Measurements from ENCODE around the gene ITIH4. TPM values are rescaled to one million over a fixed set of nuclear protein-coding genes. Genes with fewer than 3 reads are reported as not detected.

Gene ITIH4
- total and polyA plus RNA-seq, 4 donors = 25.0 to 368 (median 72.1) TPM

GRCh38 chr3:52839892-52840545 is 9.5 kb upstream of the ITIH4 start:
- H3K27ac ChIP-seq (ENCODE audit: low read depth in 1 of 2, low read length in 2 of 2) = no peak overlapping the region
- no peaks in the 10 kb centered on the region for H3K27me3 ChIP-seq (ENCODE audit: control insufficient read depth in 1 of 2, insufficient read depth in 2 of 2, low read length in 1 of 2)
- 88 to 89% methylated on average over 23 of the region's 23 CpGs for WGBS, 2 donors
- no peaks in the 10 kb centered on the region for H3K9me3 ChIP-seq (ENCODE audit: control insufficient read depth, low read length)
- peaks cover 2 to 6% of the 10 kb centered on the region in 2 donors for H3K4me1 ChIP-seq (ENCODE audit: control insufficient read depth in 1 of 2, insufficient read depth in 2 of 2, low read length in 2 of 2)
- DNase-seq (peak in 1 of 2 donors; percentile 60), ATAC-seq (ENCODE audit: low FRiP score) (no peak)
- H3K4me3 ChIP-seq (ENCODE audit: low read length in 2 of 2) = no peak overlapping the region
- intact Hi-C loops (cut with DNase I) = no loop called here
- H3K36me3 ChIP-seq (ENCODE audit: control insufficient read depth in 1 of 2, insufficient read depth in 2 of 2, low read length in 1 of 2) = peaks cover 0 to 3% of the 10 kb centered on the region in 2 donors

DNA sequence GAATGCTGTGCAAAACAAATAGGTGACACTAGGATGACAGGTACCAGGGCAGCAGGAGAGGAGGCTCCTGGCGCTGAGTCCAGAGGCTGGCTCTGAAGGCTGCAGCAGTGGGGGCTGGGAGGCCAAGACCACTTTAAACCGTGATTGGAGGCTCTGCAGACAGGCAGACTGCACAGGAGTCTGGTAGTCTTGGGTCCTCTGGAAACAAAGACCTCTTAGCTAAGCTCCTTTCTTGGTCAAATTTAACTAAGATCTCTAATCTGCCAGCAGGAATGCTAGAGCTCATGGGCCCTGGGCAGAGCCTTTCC is 8.8 kb upstream of the ITIH4 start:
- 63 to 77% methylated on average over 2 of the region's 2 CpGs for WGBS, 2 donors
- intact Hi-C loops (cut with DNase I) = no loop called here
- H3K4me1 ChIP-seq (ENCODE audit: control insufficient read depth in 1 of 2, insufficient read depth in 2 of 2, low read length in 2 of 2) = peaks cover 2 to 6% of the 10 kb centered on the region in 2 donors
- peaks cover 0 to 3% of the 10 kb centered on the region in 2 donors for H3K36me3 ChIP-seq (ENCODE audit: control insufficient read depth in 1 of 2, insufficient read depth in 2 of 2, low read length in 1 of 2)
- no peak overlapping the region for H3K4me3 ChIP-seq (ENCODE audit: low read length in 2 of 2)
- H3K27ac ChIP-seq (ENCODE audit: low read depth in 1 of 2, low read length in 2 of 2) = no peak overlapping the region
- no peaks in the 10 kb centered on the region for H3K27me3 ChIP-seq (ENCODE audit: control insufficient read depth in 1 of 2, insufficient read depth in 2 of 2, low read length in 1 of 2)
- ATAC-seq (ENCODE audit: low FRiP score) = no peak
- no peaks in the 10 kb centered on the region for H3K9me3 ChIP-seq (ENCODE audit: control insufficient read depth, low read length)
- no peak for DNase-seq

DNA sequence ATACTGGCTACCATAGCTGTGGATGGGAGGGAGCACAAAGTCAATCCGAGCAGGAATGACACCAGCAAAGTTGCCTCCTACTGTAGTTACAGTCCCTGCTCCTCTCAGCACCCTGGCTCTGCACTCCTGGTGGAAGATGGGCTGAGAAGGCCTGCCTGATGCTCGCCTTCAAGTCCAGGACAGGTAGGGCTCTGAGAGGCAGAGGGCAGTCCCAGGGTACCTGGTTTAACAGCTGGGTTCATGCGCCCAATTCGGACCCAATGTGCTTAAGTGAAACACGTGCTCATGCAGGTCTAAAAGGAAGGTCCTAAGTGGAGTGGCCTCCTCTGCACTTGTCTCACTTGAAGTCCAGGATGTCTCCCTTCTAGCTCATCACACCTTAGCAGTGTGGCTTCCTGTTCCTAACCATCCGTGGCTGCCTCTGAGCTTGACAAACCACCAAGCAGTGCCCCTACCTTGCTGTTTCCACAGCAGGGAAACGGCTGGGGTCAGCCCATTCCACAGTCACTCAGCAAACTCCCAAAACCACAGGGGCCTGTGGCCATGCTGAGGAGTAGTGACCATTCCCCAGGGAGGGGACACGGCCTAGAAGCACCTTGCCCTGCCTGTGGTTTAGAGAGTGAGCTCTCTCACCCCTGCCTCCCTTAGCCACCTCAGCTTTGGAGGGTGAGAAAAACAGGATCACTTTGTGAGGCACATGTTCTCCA is 8.2 kb upstream of the ITIH4 start:
- no peaks in the 10 kb centered on the region for H3K27me3 ChIP-seq (ENCODE audit: control insufficient read depth in 1 of 2, insufficient read depth in 2 of 2, low read length in 1 of 2)
- no peak for ATAC-seq (ENCODE audit: low FRiP score)
- peaks cover under 1 to 2% of the 10 kb centered on the region in 2 donors for H3K4me1 ChIP-seq (ENCODE audit: control insufficient read depth in 1 of 2, insufficient read depth in 2 of 2, low read length in 2 of 2)
- intact Hi-C loops (cut with DNase I) = no loop called here
- no peak overlapping the region for H3K27ac ChIP-seq (ENCODE audit: low read depth in 1 of 2, low read length in 2 of 2)
- peak in 1 of 2 donors; percentile 32 for DNase-seq
- WGBS, 2 donors = 85 to 91% methylated on average over 8 of the region's 8 CpGs
- no peaks in the 10 kb centered on the region for H3K9me3 ChIP-seq (ENCODE audit: control insufficient read depth, low read length)
- peaks cover 0 to 3% of the 10 kb centered on the region in 2 donors for H3K36me3 ChIP-seq (ENCODE audit: control insufficient read depth in 1 of 2, insufficient read depth in 2 of 2, low read length in 1 of 2)
- no peak overlapping the region for H3K4me3 ChIP-seq (ENCODE audit: low read length in 2 of 2)

GRCh38 chr3:52836986-52837385 is 6.5 kb upstream of the ITIH4 start:
- Histone ChIP-seq H3K27me3 (ENCODE audit: control insufficient read depth in 1 of 2, insufficient read depth in 2 of 2, low read length in 1 of 2) (no peaks in the 10 kb centered on the region), H3K4me3 (ENCODE audit: low read length in 2 of 2) (no peak overlapping the region), H3K4me1 (ENCODE audit: control insufficient read depth in 1 of 2, insufficient read depth in 2 of 2, low read length in 2 of 2) (peaks cover 0 to 2% of the 10 kb centered on the region in 2 donors), H3K9me3 (ENCODE audit: control insufficient read depth, low read length) (no peaks in the 10 kb centered on the region), H3K36me3 (ENCODE audit: control insufficient read depth in 1 of 2, insufficient read depth in 2 of 2, low read length in 1 of 2) (peaks cover 0 to 1% of the 10 kb centered on the region in 2 donors), H3K27ac (ENCODE audit: low read depth in 1 of 2, low read length in 2 of 2) (no peak overlapping the region)
- intact Hi-C loops (cut with DNase I) = no loop called here
- WGBS, 2 donors = 23 to 30% methylated on average over 4 of the region's 4 CpGs
- peak in 1 of 2 donors; percentile 47 for DNase-seq
- ATAC-seq (ENCODE audit: low FRiP score) = no peak

DNA sequence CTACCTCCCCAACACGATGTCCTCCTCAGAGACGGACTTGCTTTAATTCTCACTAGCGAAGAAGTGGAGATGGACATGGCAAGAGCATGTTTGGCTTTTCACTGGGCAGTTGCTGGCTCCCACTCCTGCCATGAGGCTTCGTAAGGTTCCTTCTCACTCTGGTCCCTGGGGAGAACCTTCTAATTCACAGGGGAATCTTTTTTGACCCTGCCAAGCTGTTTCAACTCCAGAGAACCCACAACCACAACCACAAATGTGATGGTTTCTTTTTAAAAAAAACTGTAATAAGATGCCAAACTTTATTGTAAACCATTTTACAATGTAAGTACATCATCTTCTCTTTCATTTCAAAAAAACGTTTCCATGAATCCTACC is 6.0 kb upstream of the ITIH4 start:
- Histone ChIP-seq H3K36me3 (ENCODE audit: control insufficient read depth in 1 of 2, insufficient read depth in 2 of 2, low read length in 1 of 2) (peaks cover 0 to 1% of the 10 kb centered on the region in 2 donors), H3K27me3 (ENCODE audit: control insufficient read depth in 1 of 2, insufficient read depth in 2 of 2, low read length in 1 of 2) (no peaks in the 10 kb centered on the region), H3K4me3 (ENCODE audit: low read length in 2 of 2) (no peak overlapping the region), H3K27ac (ENCODE audit: low read depth in 1 of 2, low read length in 2 of 2) (no peak overlapping the region), H3K4me1 (ENCODE audit: control insufficient read depth in 1 of 2, insufficient read depth in 2 of 2, low read length in 2 of 2) (peaks cover 0 to 2% of the 10 kb centered on the region in 2 donors), H3K9me3 (ENCODE audit: control insufficient read depth, low read length) (no peaks in the 10 kb centered on the region)
- intact Hi-C loops (cut with DNase I) = no loop called here
- DNase-seq = no peak
- ATAC-seq (ENCODE audit: low FRiP score) = no peak
- 41 to 50% methylated on average over 5 of the region's 5 CpGs for WGBS, 2 donors

GRCh38 chr3:52835766-52836470 is 5.4 kb upstream of the ITIH4 start:
- Histone ChIP-seq H3K36me3 (ENCODE audit: control insufficient read depth in 1 of 2, insufficient read depth in 2 of 2, low read length in 1 of 2) (peaks cover 0 to 1% of the 10 kb centered on the region in 2 donors), H3K4me3 (ENCODE audit: low read length in 2 of 2) (no peak overlapping the region), H3K4me1 (ENCODE audit: control insufficient read depth in 1 of 2, insufficient read depth in 2 of 2, low read length in 2 of 2) (peaks cover 2 to 3% of the 10 kb centered on the region in 2 donors), H3K27me3 (ENCODE audit: control insufficient read depth in 1 of 2, insufficient read depth in 2 of 2, low read length in 1 of 2) (no peaks in the 10 kb centered on the region), H3K27ac (ENCODE audit: low read depth in 1 of 2, low read length in 2 of 2) (peak overlapping the region in 1 of 2 donors; percentile 25), H3K9me3 (ENCODE audit: control insufficient read depth, low read length) (no peaks in the 10 kb centered on the region)
- WGBS, 2 donors = 78 to 79% methylated on average over 8 of the region's 8 CpGs
- ATAC-seq (ENCODE audit: low FRiP score) (no peak), DNase-seq (peak in 1 of 2 donors; percentile 44)
- intact Hi-C loops (cut with DNase I) = no loop called here

DNA sequence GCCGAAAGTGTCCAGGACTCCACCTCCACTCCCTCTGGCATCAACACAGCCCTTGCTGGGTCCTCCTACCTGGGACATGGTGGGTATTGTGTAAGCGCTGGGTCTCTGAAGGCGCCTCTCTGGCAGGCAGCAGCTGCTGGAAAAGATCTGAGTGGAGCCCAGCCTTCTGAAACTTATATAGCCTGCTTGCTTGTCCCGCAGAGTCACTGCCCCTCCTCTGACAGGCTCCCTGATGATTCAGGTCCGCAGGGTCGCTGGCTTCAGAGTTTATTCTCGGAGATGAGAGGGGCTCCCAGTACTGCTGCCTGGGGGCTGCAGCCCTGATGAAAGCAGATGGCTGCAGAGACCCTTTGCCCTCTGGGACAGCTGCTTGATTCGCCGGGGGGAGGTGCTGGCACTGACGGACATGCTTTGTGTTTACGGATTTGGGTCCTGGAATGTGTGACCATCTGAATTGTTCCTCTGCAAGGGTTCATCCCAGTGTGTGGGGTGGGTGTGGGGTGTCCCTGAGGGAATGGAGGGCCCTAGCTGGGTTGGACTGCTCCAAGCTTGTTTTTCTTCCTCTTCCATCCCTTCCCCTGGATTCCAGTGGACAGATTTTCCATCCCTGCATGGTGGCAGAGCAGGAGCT is 4.5 kb upstream of the ITIH4 start, which contains the start of gene MUSTN1:
Gene MUSTN1 (minus strand): TSS at position 149 of the 631 bp plus-strand sequence. CDS start 71 bp downstream, at position 78.
- DNase-seq = peak; percentile 65 to 84
- peaks cover 0 to 1% of the 10 kb centered on the region in 2 donors for H3K36me3 ChIP-seq (ENCODE audit: control insufficient read depth in 1 of 2, insufficient read depth in 2 of 2, low read length in 1 of 2)
- H3K27ac ChIP-seq (ENCODE audit: low read depth in 1 of 2, low read length in 2 of 2) = peak within 1 kb of the TSS; percentile 25 to 29
- ATAC-seq (ENCODE audit: low FRiP score) = peak; percentile 60
- no peak within 1 kb of the TSS for H3K4me3 ChIP-seq (ENCODE audit: low read length in 2 of 2)
- H3K27me3 ChIP-seq (ENCODE audit: control insufficient read depth in 1 of 2, insufficient read depth in 2 of 2, low read length in 1 of 2) = no peaks in the 10 kb centered on the region
- no peaks in the 10 kb centered on the region for H3K9me3 ChIP-seq (ENCODE audit: control insufficient read depth, low read length)
- WGBS, 2 donors = 3 to 20% methylated on average over 11 of the region's 11 CpGs
- intact Hi-C loops (cut with DNase I) = loop anchor here (5.0 kb wide), 2 partner anchors 57 to 68 kb away; no protein-coding TSS in a partner anchor
- H3K4me1 ChIP-seq (ENCODE audit: control insufficient read depth in 1 of 2, insufficient read depth in 2 of 2, low read length in 2 of 2) = peaks cover 4 to 6% of the 10 kb centered on the region in 2 donors

DNA sequence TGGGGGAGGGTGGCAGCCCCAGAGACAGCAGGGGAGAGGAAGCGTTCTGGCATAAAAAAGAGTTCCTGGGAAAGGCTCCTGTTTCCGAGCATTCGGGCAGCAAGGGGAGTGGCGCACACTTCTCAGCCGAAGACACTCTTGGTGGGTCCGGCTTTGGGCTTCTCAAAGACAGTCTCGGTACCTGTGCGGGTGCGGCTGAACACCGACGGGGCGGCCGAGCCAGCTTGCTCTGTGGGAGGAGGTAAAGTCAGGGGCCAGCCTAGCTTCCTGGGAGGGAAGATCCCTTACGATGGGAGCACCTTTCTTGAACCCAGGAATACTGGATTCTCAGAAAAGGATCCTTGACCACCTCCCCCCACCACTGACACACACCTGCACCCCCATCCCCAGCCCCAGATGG is 2.7 kb upstream of the ITIH4 start:
- H3K36me3 ChIP-seq (ENCODE audit: control insufficient read depth in 1 of 2, insufficient read depth in 2 of 2, low read length in 1 of 2) = no peaks in the 10 kb centered on the region
- intact Hi-C loops (cut with DNase I) = loop anchor here (5.0 kb wide), 2 partner anchors 59 to 66 kb away; no protein-coding TSS in a partner anchor
- 94% methylated on average over 14 of the region's 14 CpGs for WGBS, 2 donors

More for the DNA sequence above, 2.7 kb upstream of the ITIH4 start:
- DNase-seq (no peak), ATAC-seq (ENCODE audit: low FRiP score) (no peak)
- Histone ChIP-seq H3K4me3 (ENCODE audit: low read length in 2 of 2) (no peak overlapping the region), H3K9me3 (ENCODE audit: control insufficient read depth, low read length) (no peaks in the 10 kb centered on the region), H3K4me1 (ENCODE audit: control insufficient read depth in 1 of 2, insufficient read depth in 2 of 2, low read length in 2 of 2) (peaks cover 4 to 6% of the 10 kb centered on the region in 2 donors), H3K27ac (ENCODE audit: low read depth in 1 of 2, low read length in 2 of 2) (no peak overlapping the region), H3K27me3 (ENCODE audit: control insufficient read depth in 1 of 2, insufficient read depth in 2 of 2, low read length in 1 of 2) (no peaks in the 10 kb centered on the region)

Measured in aorta (tissue), 5 donors.